Stimulated activated naive B cell treated with anti-CD40 and anti-IgM and Interleukin-4, amounts not matched to agents 10 μg/mL and 1 μg/mL and 100 μg/mL, for 72 hours (primary cell): ENCODE results near the gene RNF103.
"Not testable (repeated sequence)": the region's sequence is repeated elsewhere in the genome, so short reads cannot be mapped to it uniquely, and the experiment has no call there.

ENCODE experiments used
- ATAC-seq, 2 donors: fragments of 150-1000 bp; cut with Tn5 transposase; replicated peaks; 2 replicates each; pipeline ENCODE4 v1.10.0; 2021; ENCODE audit warnings: moderate library complexity in 1 of 2
- DNase-seq: peaks from one replicate; pipeline ENCODE4 v3.0.0; 2021
- H3K27ac Mint-ChIP-seq: one replicate; pipeline ENCODE4 v1.8.0; 2022; ENCODE audit warnings: mild to moderate bottlenecking, mixed read lengths
- H3K27me3 Mint-ChIP-seq, 2 donors: one replicate each; pipeline ENCODE4 v1.8.0; 2022; ENCODE audit warnings: mixed read lengths in 2 of 2
- H3K36me3 Mint-ChIP-seq, 2 donors: one replicate each; pipeline ENCODE4 v1.8.0; 2022; ENCODE audit warnings: mixed read lengths in 2 of 2, mild to moderate bottlenecking in 1 of 2
- H3K4me1 Mint-ChIP-seq, 2 donors: one replicate each; pipeline ENCODE4 v1.8.0; 2022; ENCODE audit warnings: mixed read lengths in 2 of 2, mild to moderate bottlenecking in 1 of 2
- H3K4me3 Mint-ChIP-seq, 2 donors: one replicate each; pipeline ENCODE4 v1.8.0; 2022; ENCODE audit warnings: mild to moderate bottlenecking in 2 of 2, mixed read lengths in 2 of 2, moderate library complexity in 1 of 2
- H3K9me3 Mint-ChIP-seq, 2 donors: one replicate each; pipeline ENCODE4 v1.8.0; 2022; ENCODE audit warnings: mixed read lengths in 2 of 2, mild to moderate bottlenecking in 1 of 2

The RNF103 gene

GRCh38 chr2:86616502-86616901, 7.2 kb downstream of the RNF103 start:
- peaks cover 22 to 47% of the 10 kb centered on the region in 2 donors for H3K36me3 Mint-ChIP-seq

GRCh38 chr2:86615596-86615995, 8.1 kb downstream of the RNF103 start:
- no peaks in the 10 kb centered on the region for H3K9me3 Mint-ChIP-seq
- H3K27ac Mint-ChIP-seq: no peak overlapping the region
- H3K27me3 Mint-ChIP-seq: no peaks in the 10 kb centered on the region
- peaks cover 31 to 56% of the 10 kb centered on the region in 2 donors for H3K36me3 Mint-ChIP-seq
- ATAC-seq: no peak
- peaks cover 8 to 17% of the 10 kb centered on the region in 2 donors for H3K4me1 Mint-ChIP-seq
- no peak for DNase-seq
- H3K4me3 Mint-ChIP-seq: no peak overlapping the region

More at GRCh38 chr2:86616502-86616901, 7.2 kb downstream of the RNF103 start:
- no peaks in the 10 kb centered on the region for H3K9me3 Mint-ChIP-seq
- no peak overlapping the region for H3K4me3 Mint-ChIP-seq
- peaks cover 9 to 15% of the 10 kb centered on the region in 2 donors for H3K4me1 Mint-ChIP-seq
- DNase-seq (no peak), ATAC-seq (no peak)
- no peaks in the 10 kb centered on the region for H3K27me3 Mint-ChIP-seq
- no peak overlapping the region for H3K27ac Mint-ChIP-seq

GRCh38 chr2:86613515-86613914, 10.2 kb downstream of the RNF103 start:
- Mint-ChIP-seq H3K9me3 (no peaks in the 10 kb centered on the region), H3K4me3 (no peak overlapping the region), H3K4me1 (peaks cover 9 to 20% of the 10 kb centered on the region in 2 donors), H3K27me3 (no peaks in the 10 kb centered on the region), H3K36me3 (peaks cover 38 to 56% of the 10 kb centered on the region in 2 donors), H3K27ac (no peak overlapping the region)
- no peak for DNase-seq
- ATAC-seq: no peak

- Mint-ChIP-seq H3K9me3 (no peaks in the 10 kb centered on the region), H3K4me1 (peaks cover 5 to 12% of the 10 kb centered on the region in 2 donors), H3K4me3 (no peak overlapping the region), H3K36me3 (peaks cover 30 to 53% of the 10 kb centered on the region in 2 donors), H3K27me3 (no peaks in the 10 kb centered on the region), H3K27ac (no peak overlapping the region)
- ATAC-seq (no peak), DNase-seq (no peak)
Measured at GRCh38 chr2:86610871-86611270, 12.8 kb downstream of the RNF103 start.

- Mint-ChIP-seq H3K36me3 (peaks cover 31 to 57% of the 10 kb centered on the region in 2 donors), H3K4me3 (no peak overlapping the region), H3K27ac (no peak overlapping the region), H3K4me1 (peaks cover 5 to 12% of the 10 kb centered on the region in 2 donors), H3K9me3 (no peaks in the 10 kb centered on the region), H3K27me3 (no peaks in the 10 kb centered on the region)
- DNase-seq: no peak
- ATAC-seq: no peak
Measured at GRCh38 chr2:86608832-86609410, 14.7 kb downstream of the RNF103 start.

GRCh38 chr2:86603905-86604304, 19.8 kb downstream of the RNF103 start:
- no peaks in the 10 kb centered on the region for H3K9me3 Mint-ChIP-seq
- H3K27me3 Mint-ChIP-seq: no peaks in the 10 kb centered on the region
- no peak overlapping the region for H3K27ac Mint-ChIP-seq
- H3K4me1 Mint-ChIP-seq: peaks cover 3 to 4% of the 10 kb centered on the region in 2 donors
- no peak overlapping the region for H3K4me3 Mint-ChIP-seq
- H3K36me3 Mint-ChIP-seq: peaks cover 21 to 37% of the 10 kb centered on the region in 2 donors
- DNase-seq (no peak), ATAC-seq (no peak)

GRCh38 chr2:86598966-86599365, 24.7 kb downstream of the RNF103 start:
- Mint-ChIP-seq H3K4me3 (no peak overlapping the region), H3K36me3 (peaks cover 7 to 8% of the 10 kb centered on the region in 2 donors), H3K27ac (no peak overlapping the region), H3K27me3 (no peaks in the 10 kb centered on the region), H3K9me3 (no peaks in the 10 kb centered on the region), H3K4me1 (no peaks in the 10 kb centered on the region)
- DNase-seq: no peak
- no peak for ATAC-seq

GRCh38 chr2:86596118-86596517, 27.5 kb downstream of the RNF103 start:
- Mint-ChIP-seq H3K4me1 (no peaks in the 10 kb centered on the region), H3K27ac (no peak overlapping the region), H3K36me3 (no peaks in the 10 kb centered on the region), H3K27me3 (no peaks in the 10 kb centered on the region), H3K4me3 (no peak overlapping the region), H3K9me3 (no peaks in the 10 kb centered on the region)
- DNase-seq (no peak), ATAC-seq (no peak)

- Mint-ChIP-seq H3K4me3 (no peak overlapping the region), H3K27me3 (no peaks in the 10 kb centered on the region), H3K36me3 (peaks cover 0 to 3% of the 10 kb centered on the region in 2 donors), H3K27ac (no peak overlapping the region), H3K4me1 (no peaks in the 10 kb centered on the region), H3K9me3 (peaks cover 3% of the 10 kb centered on the region in 2 donors)
- no peak for DNase-seq
- ATAC-seq: no peak
Measured at GRCh38 chr2:86593266-86593665, 30.4 kb downstream of the RNF103 start.

GRCh38 chr2:86592547-86593230, 31.0 kb downstream of the RNF103 start:
- Mint-ChIP-seq H3K9me3 (peaks cover 3% of the 10 kb centered on the region in 2 donors), H3K27ac (no peak overlapping the region), H3K27me3 (no peaks in the 10 kb centered on the region), H3K4me1 (no peaks in the 10 kb centered on the region), H3K36me3 (peaks cover 0 to 3% of the 10 kb centered on the region in 2 donors), H3K4me3 (no peak overlapping the region)
- no peak for DNase-seq
- ATAC-seq: no peak

- not testable (repeated sequence) for H3K27ac Mint-ChIP-seq, H3K36me3 Mint-ChIP-seq, H3K4me3 Mint-ChIP-seq, DNase-seq, H3K4me1 Mint-ChIP-seq, ATAC-seq, H3K9me3 Mint-ChIP-seq, H3K27me3 Mint-ChIP-seq
Measured at GRCh38 chr2:86589701-86590100, 34.0 kb downstream of the RNF103 start.

- Mint-ChIP-seq H3K4me1 (peaks cover 3 to 7% of the 10 kb centered on the region in 2 donors), H3K27ac (no peak overlapping the region), H3K4me3 (no peak overlapping the region), H3K9me3 (peaks cover under 1 to 2% of the 10 kb centered on the region in 2 donors), H3K36me3 (no peaks in the 10 kb centered on the region), H3K27me3 (peaks cover 0 to 5% of the 10 kb centered on the region in 2 donors)
- DNase-seq (no peak), ATAC-seq (peak; percentile 46 to 57)
Measured at GRCh38 chr2:86584151-86584913, 39.3 kb downstream of the RNF103 start.

GRCh38 chr2:86580560-86580959, 43.1 kb downstream of the RNF103 start:
- Mint-ChIP-seq H3K27me3 (no peaks in the 10 kb centered on the region), H3K4me1 (peaks cover 3 to 7% of the 10 kb centered on the region in 2 donors), H3K36me3 (peaks cover 0 to 2% of the 10 kb centered on the region in 2 donors), H3K4me3 (no peak overlapping the region), H3K27ac (no peak overlapping the region), H3K9me3 (peaks cover 0 to 4% of the 10 kb centered on the region in 2 donors)
- DNase-seq (no peak), ATAC-seq (no peak)

GRCh38 chr2:86577817-86578456, 45.7 kb downstream of the RNF103 start:
- no peak for DNase-seq
- H3K27ac Mint-ChIP-seq: no peak overlapping the region
- H3K27me3 Mint-ChIP-seq: no peaks in the 10 kb centered on the region
- H3K4me1 Mint-ChIP-seq: no peaks in the 10 kb centered on the region
- H3K9me3 Mint-ChIP-seq: peaks cover 0 to 4% of the 10 kb centered on the region in 2 donors
- no peak overlapping the region for H3K4me3 Mint-ChIP-seq
- ATAC-seq: no peak
- H3K36me3 Mint-ChIP-seq: peaks cover 0 to 2% of the 10 kb centered on the region in 2 donors
